ENCODE measurements around the gene JCAD.

DNA sequence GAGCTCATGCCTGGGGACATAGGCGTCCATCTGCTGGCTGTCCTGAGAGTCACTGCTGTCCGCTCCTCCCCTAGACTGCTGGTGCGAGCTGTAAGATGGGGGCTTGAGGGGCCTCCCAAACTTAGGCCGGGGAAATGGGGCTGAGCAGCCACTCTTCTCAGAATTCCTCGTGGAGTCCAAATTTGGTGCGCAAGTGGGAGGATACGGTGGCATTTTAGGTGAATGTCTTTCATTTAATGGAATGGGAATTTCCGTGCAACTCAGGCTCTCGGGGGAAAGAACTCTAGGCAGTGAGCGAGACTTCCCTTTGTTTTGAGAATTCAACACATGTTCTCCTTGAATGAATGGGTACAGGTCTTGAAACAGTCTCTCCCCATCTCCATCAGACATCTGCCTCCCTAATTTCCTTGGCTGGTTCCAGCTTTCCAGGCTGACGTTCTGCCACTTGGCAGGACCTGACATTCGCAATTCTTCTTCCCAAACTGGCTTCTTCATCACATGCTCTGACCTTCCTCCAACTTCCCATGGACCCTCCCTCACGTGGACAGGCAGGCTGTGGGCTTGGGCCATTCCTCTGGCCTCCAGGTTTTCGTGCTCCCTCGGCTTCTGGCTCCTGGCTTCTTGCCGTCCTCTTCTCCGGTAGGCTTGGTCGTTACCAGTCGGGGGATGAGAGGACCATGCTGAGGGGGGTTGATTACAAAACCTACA lies 30.1 kb downstream of the JCAD start:
- no peak for TF ChIP-seq SIN3A (IDR thresholded peaks at IDR 0.05; ENCODE audit: low read depth, low read length)
- TF ChIP-seq, protein P1, sequence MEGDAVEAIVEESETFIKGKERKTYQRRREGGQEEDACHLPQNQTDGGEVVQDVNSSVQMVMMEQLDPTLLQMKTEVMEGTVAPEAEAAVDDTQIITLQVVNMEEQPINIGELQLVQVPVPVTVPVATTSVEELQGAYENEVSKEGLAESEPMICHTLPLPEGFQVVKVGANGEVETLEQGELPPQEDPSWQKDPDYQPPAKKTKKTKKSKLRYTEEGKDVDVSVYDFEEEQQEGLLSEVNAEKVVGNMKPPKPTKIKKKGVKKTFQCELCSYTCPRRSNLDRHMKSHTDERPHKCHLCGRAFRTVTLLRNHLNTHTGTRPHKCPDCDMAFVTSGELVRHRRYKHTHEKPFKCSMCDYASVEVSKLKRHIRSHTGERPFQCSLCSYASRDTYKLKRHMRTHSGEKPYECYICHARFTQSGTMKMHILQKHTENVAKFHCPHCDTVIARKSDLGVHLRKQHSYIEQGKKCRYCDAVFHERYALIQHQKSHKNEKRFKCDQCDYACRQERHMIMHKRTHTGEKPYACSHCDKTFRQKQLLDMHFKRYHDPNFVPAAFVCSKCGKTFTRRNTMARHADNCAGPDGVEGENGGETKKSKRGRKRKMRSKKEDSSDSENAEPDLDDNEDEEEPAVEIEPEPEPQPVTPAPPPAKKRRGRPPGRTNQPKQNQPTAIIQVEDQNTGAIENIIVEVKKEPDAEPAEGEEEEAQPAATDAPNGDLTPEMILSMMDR (IDR thresholded peaks at IDR 0.05 in 2 of 3, conservative IDR thresholded peaks at IDR 0.05 in 1 of 3; ENCODE audit: control insufficient read depth in 2 of 3, extremely low read depth in 1 of 3, insufficient read depth in 1 of 3, low read depth in 3 of 3, low read length in 3 of 3) = no peak
- no peak for TF ChIP-seq SPI1 (IDR thresholded peaks at IDR 0.05; ENCODE audit: borderline replicate concordance, insufficient read depth, low read depth, low read length)
- TF ChIP-seq STAT1 (conservative IDR thresholded peaks at IDR 0.05) = no peak
- TF ChIP-seq NRF1 (conservative IDR thresholded peaks at IDR 0.05; ENCODE audit: low read depth, low read length) = no peak
- TF ChIP-seq BRCA1 (IDR thresholded peaks at IDR 0.05; ENCODE audit: low read depth, low read length) = no peak
- no peak for TF ChIP-seq EZH2 (IDR thresholded peaks at IDR 0.05; ENCODE audit: borderline replicate concordance, control insufficient read depth, low read depth, low read length)

Data from GM12878 (cell line).